ENCODE measurements around the gene SLC7A7.
"Not testable (repeated sequence)": the region's sequence is repeated elsewhere in the genome, so short reads cannot be mapped to it uniquely, and the experiment has no call there.

Gene SLC7A7

DNA sequence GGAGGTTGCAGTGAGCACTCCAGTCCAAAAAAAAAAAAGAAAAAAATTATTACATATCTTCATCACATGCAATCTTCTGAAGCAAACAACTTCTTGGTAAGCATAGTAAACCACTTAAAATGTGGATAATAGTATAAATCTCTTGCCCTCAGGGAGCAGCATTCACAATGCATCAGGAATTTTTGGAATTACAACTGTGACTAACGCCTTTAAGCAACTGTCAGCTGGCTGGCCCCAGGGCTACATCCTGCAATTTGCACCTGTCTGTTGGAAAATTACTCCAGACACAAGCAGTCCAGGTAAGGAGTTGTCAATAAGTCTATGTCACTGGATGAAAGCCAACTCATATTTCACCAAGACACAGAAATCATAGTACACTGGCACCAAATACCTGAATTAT lies 5.5 kb upstream of the SLC7A7 start:
- DNase-seq, result no peak

DNA sequence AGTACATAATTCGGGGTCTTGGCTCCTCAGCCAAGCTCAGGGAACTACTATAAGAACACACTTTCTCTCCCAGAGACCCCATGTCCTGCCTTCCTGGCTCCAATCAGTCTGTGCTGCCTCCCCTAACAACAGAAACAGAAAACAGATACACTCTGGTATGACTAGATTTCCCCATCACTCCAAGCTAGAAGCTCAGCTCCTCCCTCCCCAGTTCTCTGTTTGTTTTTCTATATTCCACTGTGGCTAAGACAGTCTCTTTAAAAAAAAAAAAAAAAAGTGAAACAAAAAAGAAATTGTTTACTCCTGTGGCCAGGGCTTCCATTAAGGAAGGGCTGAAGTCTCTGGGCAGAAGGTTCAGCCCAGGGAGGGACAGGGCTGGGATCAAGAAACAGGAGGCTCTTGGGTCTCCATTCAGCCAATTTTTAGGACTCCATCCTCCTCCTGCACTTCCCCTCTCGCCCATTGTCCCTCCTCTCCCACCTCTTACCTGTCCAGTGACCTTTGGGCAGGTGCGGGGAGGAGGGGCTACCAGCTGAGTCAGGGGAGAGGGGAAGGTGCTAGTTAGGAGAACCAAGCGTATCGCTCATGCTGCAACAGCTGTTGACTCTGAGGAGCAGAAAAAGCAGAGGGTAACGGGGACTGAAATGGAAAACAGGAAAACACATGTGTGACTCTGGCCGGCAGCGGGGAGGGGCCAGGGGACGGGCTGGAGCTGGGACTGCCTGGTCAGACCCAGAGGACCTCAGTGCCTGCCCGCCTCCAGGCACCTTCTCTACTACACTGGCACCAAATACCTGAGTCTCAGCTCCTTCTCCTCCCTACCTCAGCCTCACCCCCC lies 4.1 kb upstream of the SLC7A7 start:
- no peak for DNase-seq

DNA sequence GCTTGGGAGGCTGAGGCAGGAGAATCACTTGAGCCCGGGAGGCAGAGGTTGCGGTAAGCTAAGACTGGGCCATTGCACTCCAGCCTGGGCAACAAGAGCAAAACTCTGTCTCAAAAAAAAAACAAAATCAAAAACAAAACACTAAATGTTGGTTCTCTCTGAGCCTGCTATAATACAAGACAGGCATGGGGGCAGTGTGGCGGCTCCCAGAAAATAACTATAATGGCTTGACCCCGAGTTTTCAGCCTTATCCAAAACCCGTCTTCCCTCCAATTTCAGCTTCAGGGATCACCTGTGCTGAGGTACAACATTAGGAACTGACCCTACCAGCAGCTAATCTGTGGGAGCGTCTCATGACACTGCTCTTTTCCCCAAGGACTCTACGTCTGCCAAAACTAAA lies 862 bp downstream of the SLC7A7 start:
- DNase-seq, result no peak

DNA sequence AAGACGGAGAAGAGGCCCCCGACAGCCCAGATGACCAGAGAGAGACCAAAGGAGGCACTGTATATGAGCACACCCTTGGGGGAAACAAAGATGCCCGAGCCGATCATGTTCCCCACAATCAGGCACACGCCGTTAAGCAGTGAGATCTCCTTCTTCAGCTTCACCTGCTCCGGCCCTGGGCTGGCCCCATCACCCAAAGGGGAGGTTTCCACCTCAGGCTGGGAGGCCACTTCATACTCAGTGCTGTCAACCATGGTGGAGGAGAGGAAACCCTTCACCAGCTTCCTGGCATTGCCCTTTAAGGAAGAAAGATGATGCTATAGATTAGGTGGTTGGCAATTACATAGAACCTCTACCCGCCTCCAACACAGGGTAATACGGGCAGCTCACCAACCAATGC lies 2.1 kb downstream of the SLC7A7 start:
- DNase-seq, result no peak

DNA sequence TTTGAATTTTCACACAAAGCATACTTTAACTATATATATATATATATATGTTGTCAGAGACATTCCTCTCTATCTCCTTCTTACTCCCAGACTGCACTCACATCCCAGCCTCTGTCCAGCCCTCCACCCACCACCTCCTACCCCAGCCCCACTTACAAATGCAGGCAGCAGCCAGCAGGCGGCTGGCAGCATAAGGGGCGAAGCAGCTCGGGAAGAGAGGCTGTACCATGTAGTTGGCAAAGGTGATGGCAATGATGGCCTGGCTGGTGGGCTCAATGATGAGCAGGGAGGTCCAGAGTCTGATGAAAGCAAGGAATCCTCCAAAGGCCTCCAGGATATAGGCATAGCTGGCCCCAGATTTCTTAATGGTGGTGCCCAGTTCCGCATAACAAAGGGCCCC lies 2.5 kb downstream of the SLC7A7 start:
- no peak for DNase-seq

DNA sequence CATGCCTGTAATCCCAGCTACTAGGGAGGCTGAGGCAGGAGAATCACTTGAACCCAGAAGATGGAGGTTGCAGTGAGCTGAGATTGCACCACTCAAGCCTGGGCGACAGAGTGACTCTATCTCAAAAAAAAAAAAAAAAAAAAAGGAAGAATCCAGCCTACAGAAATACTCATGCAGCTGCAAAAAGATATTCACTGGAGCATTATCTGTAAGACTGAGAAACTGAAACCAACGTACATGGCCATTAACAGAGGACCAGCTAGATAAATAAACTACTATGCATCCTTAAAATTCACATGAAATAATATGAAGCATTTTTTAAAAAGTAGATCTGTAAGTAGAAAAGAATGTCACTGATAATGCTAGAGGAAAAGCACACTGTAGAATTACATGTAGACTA lies 3.5 kb downstream of the SLC7A7 start:
- no peak for DNase-seq

DNA sequence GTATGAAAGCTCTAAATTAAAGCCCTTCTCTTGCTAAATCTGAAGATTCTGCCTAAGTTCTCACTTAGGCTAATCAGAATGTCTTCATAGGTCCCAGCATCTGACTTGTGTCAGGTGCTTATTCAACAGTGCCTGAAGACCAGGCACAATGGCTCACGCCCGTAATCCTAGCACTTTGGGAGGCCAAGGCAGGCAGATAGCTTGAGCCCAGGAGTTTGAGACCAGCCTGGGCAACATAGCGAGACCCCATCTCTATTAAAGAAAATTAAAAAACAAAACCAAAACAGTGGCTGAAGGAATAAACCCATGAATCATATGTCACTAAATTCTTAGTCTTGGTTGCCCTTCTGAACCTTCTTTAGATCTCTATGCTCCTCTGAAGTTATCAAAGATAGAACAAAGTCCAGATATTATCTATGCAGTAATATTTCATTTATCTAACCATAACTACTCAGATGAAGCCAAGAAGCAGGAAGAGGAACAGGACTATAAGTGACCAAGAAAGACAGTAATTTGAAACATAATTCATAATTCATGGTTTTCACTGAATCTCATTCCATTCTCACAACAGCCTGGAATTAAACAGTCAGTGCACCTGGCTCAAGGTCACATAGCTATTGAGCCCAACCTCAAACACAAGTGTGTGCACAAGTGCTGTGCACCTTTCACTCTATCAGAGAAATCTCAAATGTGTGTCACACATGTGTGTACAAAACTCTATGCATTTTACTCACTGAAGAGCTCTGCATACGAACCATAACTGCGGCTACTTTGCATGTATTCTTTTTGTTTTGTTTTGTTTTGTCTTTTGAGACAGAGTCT lies 6.6 kb downstream of the SLC7A7 start:
- no peak for DNase-seq

DNA sequence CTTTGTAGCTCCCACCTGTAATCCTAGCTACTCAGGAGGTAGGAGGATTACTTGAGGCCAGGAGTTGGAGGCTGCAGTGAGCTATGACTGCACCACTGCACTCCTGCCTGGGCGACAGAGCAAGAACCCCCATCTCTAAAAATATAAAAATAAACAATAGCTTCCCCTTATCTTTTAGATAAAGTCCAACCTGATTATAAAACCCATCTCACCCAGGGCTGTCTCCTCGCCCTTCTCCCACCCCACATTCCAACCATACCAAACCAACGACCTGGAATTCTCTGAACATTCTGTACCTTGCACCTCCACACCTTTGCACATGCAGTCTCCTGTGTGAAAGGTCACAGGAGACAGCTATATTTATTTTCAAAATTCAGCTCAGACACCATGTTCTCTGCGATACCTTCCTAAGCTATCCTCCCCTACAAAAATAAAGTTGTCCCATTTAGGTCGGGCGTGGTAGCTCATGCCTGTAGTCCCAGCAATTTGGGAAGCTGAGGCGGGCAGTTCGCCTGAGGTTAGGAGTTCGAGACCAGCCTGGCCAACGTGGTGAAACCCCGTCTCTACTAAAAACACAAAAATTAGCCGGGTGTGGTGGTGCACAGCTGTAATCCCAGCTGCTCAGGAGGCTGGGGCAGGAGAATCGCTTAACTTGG lies 7.7 kb downstream of the SLC7A7 start:
- no peak for DNase-seq

DNA sequence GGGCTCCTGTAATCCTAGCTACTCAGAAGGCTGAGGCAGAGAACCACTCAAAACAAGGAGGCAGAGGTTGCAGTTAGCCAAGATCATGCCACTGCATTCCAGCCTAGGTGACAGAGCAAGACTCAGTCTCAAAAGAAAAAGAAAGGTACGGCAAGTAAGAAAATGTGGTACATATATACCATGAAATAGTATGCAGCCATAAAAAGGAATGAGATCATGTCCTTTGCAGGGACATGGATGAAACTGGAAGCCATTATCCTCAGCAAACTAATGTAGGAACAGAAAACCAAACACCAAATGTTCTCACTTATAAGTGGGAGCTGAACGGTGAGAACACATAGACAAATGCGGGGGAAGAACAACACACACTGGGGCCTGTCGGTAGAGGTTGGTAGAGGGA lies 10.0 kb downstream of the SLC7A7 start:
- not testable (repeated sequence) for DNase-seq

DNA sequence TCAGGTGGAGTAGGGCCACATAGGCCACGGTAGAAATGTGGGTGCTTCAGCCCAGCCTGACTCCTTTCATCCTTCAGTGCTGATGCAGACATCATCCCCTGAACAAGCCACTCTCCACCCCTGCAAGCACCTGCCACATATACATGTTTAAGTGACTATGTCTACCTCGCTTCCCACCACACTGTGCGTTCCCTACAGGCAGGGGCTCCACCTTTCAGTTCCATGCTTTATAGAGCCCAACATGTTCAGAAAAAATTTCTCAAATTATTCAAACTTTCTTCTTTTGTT lies 11.6 kb downstream of the SLC7A7 start:
- DNase-seq, result no peak

DNA sequence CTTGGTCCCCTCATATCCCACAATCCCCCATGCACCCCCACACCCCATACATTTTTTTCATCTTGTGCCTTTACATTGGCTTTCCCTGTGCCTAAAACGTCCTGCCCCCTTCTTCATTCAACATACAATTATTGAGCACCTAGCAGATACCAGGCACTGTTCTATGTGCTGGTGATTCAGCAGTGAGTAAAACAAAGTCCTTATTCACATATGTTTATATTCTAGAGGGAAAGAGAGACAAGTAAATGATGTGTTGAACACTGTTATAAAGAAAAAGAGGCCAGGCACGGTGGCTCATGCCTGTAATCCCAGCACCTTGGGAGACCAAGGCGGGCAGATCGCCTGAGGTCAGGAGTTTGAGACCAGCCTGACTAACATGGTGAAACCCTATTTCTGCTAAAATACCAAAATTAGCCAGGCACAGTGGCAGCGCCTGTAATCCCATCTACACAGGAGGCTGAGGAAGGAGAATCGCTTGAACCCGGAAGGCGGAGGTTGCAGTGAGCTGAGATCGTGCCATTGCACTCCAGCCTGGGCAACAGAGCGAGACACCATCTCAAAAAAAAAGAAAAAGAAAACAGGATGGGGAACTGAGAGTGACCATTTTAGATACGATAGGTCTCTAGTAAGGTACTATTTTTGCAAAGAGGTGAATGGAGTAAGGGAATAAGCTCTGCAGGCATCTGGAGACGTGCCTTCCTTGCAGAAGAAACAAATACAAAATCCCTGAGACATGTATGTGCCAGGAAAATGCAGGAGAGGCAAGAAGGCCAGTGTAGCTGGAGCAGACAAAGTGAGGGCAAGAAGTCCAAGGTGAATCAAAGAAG lies 12.2 kb downstream of the SLC7A7 start:
- DNase-seq, result no peak

DNA sequence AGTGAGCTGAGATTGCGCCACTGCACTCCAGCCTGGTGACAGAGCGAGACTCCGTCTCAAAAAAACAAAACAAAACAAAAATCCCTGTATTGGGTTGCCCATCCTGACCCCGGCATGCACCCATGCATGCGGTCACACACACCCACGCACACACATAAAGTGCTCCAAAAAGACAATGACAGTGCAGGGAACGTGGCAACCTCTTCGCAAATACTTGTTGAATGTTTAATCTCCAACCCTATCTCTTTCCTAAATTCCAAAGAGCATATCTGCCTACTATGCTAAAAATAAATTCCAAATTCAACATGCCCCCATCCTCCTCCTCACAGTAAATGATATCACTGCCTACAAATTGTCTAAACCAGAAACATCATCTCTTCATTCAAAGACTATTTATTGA lies 13.5 kb downstream of the SLC7A7 start:
- no peak for DNase-seq

DNA sequence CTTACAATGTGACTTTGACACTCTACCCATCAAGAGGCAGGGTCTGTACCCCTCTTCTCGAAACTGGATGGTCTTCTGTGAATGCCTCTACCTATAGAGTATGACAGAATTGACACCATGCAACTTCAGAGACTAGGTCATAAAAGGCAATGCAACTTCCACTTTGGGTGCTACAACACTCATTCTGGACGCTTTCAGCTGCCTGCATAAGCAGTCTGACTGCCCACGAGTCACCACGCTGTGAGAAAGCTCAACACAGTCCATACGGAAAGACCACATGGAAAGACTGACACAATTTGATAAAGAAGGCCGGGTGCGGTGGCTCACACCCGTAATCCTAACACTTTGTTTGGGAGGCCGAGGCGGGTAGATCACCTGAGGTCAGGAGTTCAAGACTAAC lies 14.9 kb downstream of the SLC7A7 start:
- DNase-seq, result no peak

DNA sequence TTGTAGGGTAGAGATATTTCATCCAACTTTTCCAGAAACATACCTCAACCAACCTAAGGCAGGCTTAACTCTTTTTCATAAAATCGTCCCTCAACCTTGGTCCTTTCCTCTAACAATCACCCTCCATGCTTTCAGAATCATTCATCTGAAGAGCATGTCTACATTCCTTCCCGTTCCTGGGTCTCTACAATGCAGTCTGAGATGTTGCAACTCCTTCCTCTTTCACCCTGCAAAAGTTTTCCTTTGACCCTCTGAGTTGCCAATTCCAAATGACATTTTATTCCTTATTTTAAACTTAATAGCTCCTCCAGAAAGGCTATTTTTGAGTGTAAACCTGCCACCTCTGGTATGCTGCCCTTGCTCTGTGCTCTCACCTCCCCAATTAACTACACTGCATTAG lies 16.7 kb downstream of the SLC7A7 start:
- DNase-seq, result no peak

DNA sequence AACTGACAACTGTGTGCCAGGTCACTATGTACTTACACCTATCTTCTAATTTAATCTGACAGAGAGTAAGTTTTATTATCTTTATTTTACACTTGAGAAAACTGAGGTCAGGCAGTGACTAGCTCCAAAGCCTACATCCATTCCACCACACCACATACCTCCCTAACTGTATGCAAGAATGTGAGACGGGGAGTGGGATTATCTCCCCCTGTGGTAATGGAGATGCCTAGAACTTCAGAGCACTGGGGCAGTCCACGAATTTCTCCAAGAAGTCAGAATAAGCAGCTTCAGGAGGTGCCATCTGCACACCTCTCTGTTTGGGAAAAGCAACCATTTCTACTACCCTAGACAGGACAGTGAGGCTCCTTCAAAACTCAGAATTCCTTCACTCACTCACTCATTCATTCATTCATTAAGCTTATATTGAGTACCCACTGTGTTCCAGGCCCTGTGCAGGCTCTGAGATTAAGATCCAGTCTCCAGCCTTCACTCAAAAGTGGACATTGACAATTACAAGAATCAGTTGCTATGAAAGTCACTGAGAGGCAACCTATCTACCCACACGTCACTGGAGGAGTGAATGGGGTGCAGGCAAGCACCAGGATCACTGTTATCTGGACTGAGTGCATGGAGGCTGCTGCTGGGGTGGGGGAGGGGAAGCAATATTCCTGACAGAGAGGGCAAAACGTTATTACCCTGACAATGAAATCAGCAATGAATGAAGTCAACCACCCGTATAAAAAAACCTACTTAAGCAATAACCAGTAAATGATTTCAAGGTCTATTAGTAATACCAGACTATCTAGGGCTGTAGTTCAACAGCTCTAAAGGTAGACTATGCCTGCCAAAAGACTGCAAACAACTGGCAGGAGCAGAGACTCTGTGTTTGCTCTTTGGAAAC lies 18.0 kb downstream of the SLC7A7 start:
- DNase-seq, result no peak

DNA sequence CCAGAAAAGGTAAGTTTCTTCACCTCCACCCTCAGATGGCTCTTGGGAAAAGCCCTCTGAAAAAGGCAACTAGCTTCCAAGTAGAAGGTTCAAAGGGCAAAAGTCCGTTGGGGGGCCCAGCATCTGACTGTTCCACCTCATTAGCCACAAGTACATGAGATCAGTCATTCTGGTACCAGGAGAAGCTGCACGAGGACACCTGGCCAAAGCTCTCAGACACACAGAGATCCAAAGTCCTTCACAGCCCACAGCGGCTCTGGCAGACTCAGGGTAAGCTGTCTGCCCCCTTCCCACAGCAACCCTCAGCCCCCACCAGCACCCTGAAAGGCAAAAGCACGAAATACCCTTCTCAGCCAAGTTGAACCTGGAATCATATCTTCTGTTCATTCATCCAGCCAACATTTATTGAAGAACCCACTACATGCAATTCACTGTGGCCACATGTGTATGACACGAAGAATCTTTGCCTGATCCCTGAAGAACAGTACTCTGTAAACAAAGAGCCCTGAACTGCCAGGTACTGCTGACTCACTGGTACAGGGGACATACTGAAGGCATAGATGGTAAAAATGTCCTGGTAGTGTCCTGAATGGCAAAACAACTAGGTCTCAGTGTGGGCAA lies 19.0 kb downstream of the SLC7A7 start:
- no peak for DNase-seq

DNA sequence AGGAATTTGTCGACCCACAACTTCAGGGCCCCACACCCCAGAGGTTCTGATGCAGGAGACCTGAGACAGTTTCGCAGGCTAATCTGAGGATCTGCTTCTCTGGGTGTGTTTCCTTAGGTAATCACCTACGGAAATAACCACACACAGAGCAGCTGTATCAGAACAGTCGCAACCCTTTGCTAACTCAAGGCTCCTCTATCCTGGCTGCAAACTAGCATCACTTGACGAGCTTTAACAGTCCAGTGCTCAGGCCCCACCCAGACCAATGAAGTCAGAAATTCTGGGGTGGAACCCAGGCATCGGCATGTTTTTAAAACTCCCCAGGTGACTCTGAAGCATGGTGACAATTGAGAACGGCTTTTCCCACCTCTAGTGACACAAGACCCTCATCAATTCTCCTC lies 20.7 kb downstream of the SLC7A7 start:
- no peak for DNase-seq

DNA sequence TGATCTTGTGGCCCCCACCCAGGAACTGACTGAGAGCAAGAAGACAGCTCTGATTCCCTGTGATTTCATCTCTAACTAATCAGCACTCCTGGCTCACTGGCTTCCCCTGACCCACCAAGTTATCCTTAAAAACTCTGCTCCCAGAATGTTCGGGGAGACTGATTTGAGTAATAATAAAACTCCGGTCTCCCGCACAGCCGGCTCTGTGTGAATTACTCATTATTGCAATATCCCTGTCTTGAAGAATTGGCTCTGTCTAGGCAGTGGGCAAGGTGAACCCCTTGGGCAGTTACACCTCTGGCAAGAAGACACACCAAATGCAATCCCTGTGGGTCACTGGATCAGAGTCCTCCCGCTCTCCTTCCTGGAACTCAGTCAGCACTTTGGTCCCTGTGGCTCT lies 21.3 kb downstream of the SLC7A7 start:
- DNase-seq, result no peak

DNA sequence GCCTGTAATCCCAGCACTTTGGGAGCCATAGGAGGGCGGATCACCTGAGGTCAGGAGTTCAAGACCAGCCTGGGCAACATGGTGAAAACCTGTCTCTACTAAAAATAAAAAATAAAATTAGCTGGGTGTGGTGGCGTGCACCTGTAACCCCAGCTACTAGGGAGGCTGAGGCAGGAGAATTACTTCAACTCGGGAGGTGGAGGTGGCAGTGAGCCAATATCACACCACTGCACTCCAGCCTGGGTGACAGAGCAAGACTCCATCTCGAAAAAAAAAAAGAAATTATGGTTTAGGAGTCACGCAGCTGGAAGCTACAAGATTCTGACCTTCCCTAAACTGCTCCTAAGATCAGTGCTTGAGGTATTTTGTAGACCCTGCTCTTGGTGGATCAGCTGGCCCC lies 21.7 kb downstream of the SLC7A7 start:
- not testable (repeated sequence) for DNase-seq

DNA sequence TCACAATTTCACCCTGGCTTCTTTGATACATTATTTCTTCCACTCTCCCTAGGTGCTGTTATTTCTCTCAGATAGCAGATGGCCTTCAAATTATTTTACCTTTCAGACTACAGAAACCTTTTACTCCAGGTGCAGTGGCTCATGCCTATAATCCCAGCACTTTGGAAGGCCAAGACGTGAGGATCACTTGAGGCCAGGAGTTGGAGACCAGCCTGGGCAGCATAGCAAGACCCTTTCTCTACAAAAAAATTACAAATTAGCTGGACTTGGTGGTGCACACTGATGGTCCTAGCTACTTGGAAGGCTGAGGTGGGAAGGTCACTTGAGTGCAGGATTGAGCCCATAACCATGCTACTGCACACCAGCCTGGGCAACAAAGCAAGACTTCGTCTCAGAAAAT lies 23.1 kb downstream of the SLC7A7 start:
- no peak for DNase-seq

DNA sequence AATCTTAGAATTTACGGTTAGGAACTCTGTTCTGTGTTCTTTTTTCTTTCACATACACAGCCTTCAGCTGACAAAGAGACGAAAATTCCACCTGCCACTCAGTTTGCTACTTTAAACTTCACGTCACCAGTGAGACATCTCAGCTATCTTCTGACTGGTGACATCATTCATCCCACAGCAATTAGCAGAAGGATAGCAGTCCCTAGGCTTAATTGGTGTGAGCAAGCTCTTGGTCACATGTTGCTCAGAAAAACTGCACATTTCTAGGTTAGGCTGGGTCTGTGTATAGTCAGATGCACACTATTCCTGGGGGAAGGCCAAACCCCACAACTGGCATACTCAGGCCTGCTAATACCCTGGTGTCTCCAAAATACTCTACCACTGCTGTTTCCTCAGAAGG lies 23.9 kb downstream of the SLC7A7 start:
- DNase-seq, result no peak

DNA sequence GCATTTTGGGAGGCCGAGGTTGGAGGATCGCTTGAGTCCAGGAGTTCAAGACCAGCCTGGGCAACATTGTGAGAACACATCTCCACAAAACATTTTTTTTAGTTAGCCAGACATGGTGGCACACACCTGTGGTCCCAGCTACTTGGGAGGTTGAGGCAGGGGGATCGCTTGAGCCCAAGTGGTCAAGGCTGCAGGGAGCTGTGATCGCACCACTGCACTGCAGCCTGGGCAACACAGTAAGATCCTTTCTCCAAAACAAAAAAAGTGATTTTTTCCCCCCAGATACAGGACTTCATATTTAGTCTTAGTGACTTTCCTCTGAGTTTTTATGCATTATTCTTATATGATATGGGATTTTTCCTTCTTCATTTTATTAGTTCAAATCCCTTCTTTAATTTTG lies 28.6 kb downstream of the SLC7A7 start:
- no peak for DNase-seq
